Peyer's patch (tissue), 4 donors: ENCODE data around the gene PNLIPRP1.

ENCODE experiments used
- CTCF ChIP-seq, 6 experiments: fragments of 450-650 bp in 4 of 6; fragments of 200-600 bp in 2 of 6; sonication (generic) in 1 of 6; IDR thresholded peaks; one replicate each; pipeline ENCODE4 v1.5.1; 2017 to 2019; ENCODE audit warnings: antibody characterized with exemption in 6 of 6, mild to moderate bottlenecking in 3 of 6, moderate library complexity in 1 of 6
- POLR2A ChIP-seq, 2 donors: fragments of 450-650 bp; IDR thresholded peaks; one replicate each; pipeline ENCODE4 v1.5.1; 2017; ENCODE audit warnings: antibody characterized with exemption in 2 of 2, mild to moderate bottlenecking in 2 of 2, moderate library complexity in 2 of 2

- TF ChIP-seq CTCF (IDR thresholded peaks at IDR 0.05): peak in 4 of 6 experiments; percentile 5 to 45 (median 20)
- no peak for TF ChIP-seq POLR2A (IDR thresholded peaks at IDR 0.05)
Observed at GRCh38 chr10:116627386-116627933, 36.7 kb downstream of the PNLIPRP1 start.
